ENCODE results near the gene RGS16.
A peak's percentile ranks its signal among the peaks of the same experiment; 100 is the strongest.

RGS16 gene

DNA sequence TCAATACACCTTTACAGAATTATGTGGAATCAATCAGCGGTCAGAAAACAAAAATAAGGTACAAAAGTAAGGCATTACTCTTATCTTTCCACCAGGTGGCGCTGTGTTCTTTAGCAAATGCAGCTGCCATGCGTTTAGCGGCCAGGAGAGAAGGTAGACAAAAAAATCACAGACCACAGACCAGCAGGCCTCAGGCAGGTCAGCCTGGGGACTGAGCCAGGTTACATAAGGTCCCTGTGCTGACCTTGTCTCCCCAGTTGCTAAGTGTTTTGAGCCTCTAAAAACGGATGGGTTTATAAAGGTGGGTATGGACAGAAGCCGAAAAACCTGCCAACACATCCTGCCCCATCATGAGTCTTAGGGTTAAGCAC, 2.8 kb downstream of the RGS16 start:
- H3K4me1 ChIP-seq: peaks cover 65% of the 10 kb centered on the region
- peak overlapping the region; percentile 76 for H3K4me3 ChIP-seq
- H3K9me3 ChIP-seq: no peaks in the 10 kb centered on the region
- H3K27me3 ChIP-seq: no peaks in the 10 kb centered on the region
- peak overlapping the region; percentile 94 for H3K4me2 ChIP-seq
- peaks cover 42% of the 10 kb centered on the region for H4K20me1 ChIP-seq
- peak overlapping the region; percentile 80 for H3K9ac ChIP-seq
- TF ChIP-seq Cebpa-rat (IDR thresholded peaks at IDR 0.05): no peak
- H3K36me3 ChIP-seq: peaks cover 37% of the 10 kb centered on the region
- peak overlapping the region; percentile 62 for H3K27ac ChIP-seq

- Histone ChIP-seq H3K4me1 (peaks cover 65% of the 10 kb centered on the region), H3K9me3 (no peaks in the 10 kb centered on the region), H3K27me3 (no peaks in the 10 kb centered on the region), H4K20me1 (peaks cover 42% of the 10 kb centered on the region), H3K4me2 (peak overlapping the region; percentile 94), H3K9ac (peak overlapping the region; percentile 46; the same call in 1 of the 2 replicates), H3K27ac (peak overlapping the region; percentile 57), H3K36me3 (peaks cover 37% of the 10 kb centered on the region), H3K4me3 (no peak overlapping the region; the same call in 1 of the 2 replicates)
- no peak for TF ChIP-seq Cebpa-rat (IDR thresholded peaks at IDR 0.05)
Observed at GRCh38 chr1:182600745-182601415, 3.3 kb downstream of the RGS16 start.

DNA sequence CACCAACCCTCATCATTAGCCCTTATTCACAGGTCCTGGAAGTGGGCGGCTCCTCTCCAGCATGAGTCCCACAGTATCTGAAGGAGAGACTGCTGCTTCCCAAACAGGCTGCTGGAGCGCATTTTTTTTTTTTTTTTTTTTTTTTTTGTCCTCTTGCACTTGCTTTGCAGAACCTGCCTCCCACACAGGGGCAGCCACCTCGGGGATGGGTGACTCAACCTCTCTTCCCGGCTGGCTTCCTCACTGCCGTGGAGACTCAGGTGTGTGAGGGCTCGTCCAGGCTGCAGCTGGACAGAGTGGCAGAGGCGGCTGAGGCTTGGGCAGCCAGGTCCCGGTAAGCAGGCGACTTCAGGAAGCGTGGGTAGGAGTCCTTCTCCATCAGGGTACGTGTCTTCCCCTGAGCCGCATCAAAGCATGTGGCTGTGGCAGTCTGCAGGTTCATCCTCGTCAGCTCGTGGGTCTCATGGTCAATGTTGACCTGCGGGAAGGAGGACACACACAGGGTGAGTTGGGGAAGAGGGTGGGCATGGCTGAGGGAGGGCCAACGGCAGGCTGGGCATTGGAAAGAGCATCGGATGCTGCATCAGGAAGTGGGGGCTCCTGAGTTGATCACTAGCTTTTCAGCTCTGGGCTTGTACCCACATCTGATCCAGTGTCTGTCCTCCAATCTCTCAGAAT, 4.0 kb downstream of the RGS16 start:
- peaks cover 37% of the 10 kb centered on the region for H3K36me3 ChIP-seq
- peak overlapping the region; percentile 94; the same call in 1 of the 2 replicates for H3K4me2 ChIP-seq
- no peaks in the 10 kb centered on the region for H3K27me3 ChIP-seq
- H3K4me3 ChIP-seq: no peak overlapping the region; the same call in 1 of the 2 replicates
- H3K4me1 ChIP-seq: peaks cover 65% of the 10 kb centered on the region
- H3K9me3 ChIP-seq: no peaks in the 10 kb centered on the region
- no peak overlapping the region for H3K9ac ChIP-seq
- peaks cover 42% of the 10 kb centered on the region for H4K20me1 ChIP-seq
- peak overlapping the region; percentile 57; the same call in 1 of the 2 replicates for H3K27ac ChIP-seq
- TF ChIP-seq Cebpa-rat (IDR thresholded peaks at IDR 0.05): no peak

- no peak for TF ChIP-seq Cebpa-rat (IDR thresholded peaks at IDR 0.05)
- peak overlapping the region; percentile 94 for H3K4me2 ChIP-seq
Observed at GRCh38 chr1:182599339-182599738, 4.8 kb downstream of the RGS16 start.

DNA sequence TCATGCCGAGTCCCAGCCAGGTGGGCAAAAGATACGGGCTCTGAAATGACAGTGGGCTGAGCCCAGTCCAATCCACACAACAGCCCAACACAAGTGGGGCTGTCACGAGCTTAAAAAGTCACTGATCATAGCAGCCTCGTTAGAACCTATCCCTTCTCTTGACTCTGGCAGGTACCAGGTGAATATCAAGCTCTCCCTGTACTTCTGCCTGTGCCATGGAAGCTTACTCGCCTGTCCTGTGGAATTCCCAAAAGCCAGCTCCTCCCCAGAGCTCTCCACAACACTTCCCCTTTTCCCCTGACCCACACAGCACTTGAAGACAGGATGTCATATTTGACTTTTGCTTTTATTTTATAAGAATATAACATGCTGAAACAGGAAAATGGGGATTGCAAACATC, 5.9 kb downstream of the RGS16 start:
- no peak for TF ChIP-seq Cebpa-rat (IDR thresholded peaks at IDR 0.05)
- peaks cover 37% of the 10 kb centered on the region for H3K36me3 ChIP-seq
- H3K9me3 ChIP-seq: no peaks in the 10 kb centered on the region
- H4K20me1 ChIP-seq: peaks cover 39% of the 10 kb centered on the region
- peaks cover 50% of the 10 kb centered on the region for H3K4me1 ChIP-seq
- H3K4me3 ChIP-seq: no peak overlapping the region
- no peak overlapping the region; the same call in 1 of the 2 replicates for H3K4me2 ChIP-seq
- no peak overlapping the region for H3K27ac ChIP-seq
- 0 out of 2 replicates have a peak overlapping the region, but pooled peaks have one; percentile 31 for H3K9ac ChIP-seq
- H3K27me3 ChIP-seq: no peaks in the 10 kb centered on the region

More at GRCh38 chr1:182599339-182599738, 4.8 kb downstream of the RGS16 start:
- Histone ChIP-seq H3K9ac (no peak overlapping the region), H3K9me3 (no peaks in the 10 kb centered on the region), H3K27ac (peak overlapping the region; percentile 4; the same call in 1 of the 2 replicates), H3K36me3 (peaks cover 37% of the 10 kb centered on the region), H4K20me1 (peaks cover 42% of the 10 kb centered on the region), H3K4me1 (peaks cover 58% of the 10 kb centered on the region), H3K4me3 (no peak overlapping the region), H3K27me3 (no peaks in the 10 kb centered on the region)

DNA sequence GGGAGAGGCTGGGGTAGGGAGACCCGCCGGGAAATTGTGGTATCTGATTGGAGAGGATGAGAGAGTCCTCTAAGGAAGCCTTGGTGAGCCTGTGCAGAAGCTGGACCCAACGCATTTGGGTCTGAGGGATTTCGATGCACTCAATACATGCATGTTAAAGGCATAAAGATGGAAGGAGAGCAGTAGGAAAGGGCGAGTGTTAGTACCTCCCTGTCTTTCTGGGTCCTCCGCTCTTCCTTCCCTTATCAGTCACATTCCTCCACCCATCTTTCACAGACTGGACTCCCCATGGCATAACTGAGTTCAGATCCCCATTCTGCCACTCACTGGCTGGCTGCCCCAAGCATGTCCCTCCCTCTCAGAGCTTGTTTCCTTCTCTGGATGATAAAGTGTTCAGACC, 7.3 kb downstream of the RGS16 start:
- Histone ChIP-seq H3K4me3 (no peak overlapping the region), H3K4me2 (no peak overlapping the region), H3K9ac (no peak overlapping the region), H3K9me3 (no peaks in the 10 kb centered on the region), H4K20me1 (peaks cover 32% of the 10 kb centered on the region), H3K27ac (no peak overlapping the region), H3K4me1 (peaks cover 37% of the 10 kb centered on the region), H3K36me3 (peaks cover 34% of the 10 kb centered on the region), H3K27me3 (no peaks in the 10 kb centered on the region)
- TF ChIP-seq Cebpa-rat (IDR thresholded peaks at IDR 0.05): no peak

DNA sequence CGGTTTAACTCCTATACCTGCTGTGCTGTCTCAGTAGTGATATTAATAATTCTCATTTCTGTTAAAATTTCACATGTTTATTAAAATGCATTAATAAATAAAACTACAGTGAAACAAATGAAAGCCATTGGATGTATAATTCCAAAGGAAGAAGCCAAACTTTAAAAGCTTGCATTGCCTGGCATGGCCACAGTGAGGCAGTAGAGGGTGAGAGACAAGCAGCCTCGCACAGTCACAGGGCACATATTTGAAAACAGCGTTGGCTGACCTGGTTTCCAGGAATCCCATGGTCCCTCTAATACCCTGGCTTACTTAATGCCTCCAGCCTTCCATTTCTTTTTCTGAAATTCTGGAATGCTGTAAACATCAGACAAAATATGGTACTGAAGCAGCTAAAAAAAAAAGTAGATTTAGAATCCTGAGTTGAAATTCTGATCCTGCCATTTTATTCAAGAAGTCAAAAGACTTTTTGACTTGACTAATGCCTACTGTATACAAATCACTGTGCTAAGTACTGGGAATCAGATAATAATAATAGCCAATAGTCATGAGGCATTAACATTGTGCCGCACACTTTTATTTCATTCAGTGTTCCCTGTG, 8.4 kb downstream of the RGS16 start:
- peaks cover 22% of the 10 kb centered on the region for H3K36me3 ChIP-seq
- H3K27ac ChIP-seq: no peak overlapping the region
- H3K9me3 ChIP-seq: no peaks in the 10 kb centered on the region
- peaks cover 28% of the 10 kb centered on the region for H4K20me1 ChIP-seq
- no peak overlapping the region for H3K4me2 ChIP-seq
- H3K9ac ChIP-seq: no peak overlapping the region
- peaks cover 25% of the 10 kb centered on the region for H3K4me1 ChIP-seq
- H3K4me3 ChIP-seq: no peak overlapping the region
- TF ChIP-seq Cebpa-rat (IDR thresholded peaks at IDR 0.05): no peak
- no peaks in the 10 kb centered on the region for H3K27me3 ChIP-seq

DNA sequence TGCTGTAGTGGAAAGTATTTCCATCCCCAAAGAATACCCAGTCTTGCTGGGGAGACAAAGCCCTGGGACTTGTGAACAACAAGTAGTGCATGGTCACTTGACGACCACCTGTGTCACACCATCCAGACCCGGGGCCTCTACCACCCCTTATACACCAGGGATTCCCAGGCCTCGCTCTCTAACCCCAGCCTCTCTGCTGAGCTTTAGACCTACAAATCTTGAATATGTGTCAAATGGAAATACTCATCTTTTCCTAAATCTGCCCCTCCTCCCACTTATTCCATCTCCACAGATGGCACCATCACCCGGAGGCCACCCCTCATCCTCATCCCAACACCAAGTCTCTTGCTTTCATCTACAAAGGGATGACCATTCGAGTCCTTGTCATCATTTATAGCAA, 14.3 kb downstream of the RGS16 start:
- peaks cover 18% of the 10 kb centered on the region for H3K36me3 ChIP-seq
- H3K27me3 ChIP-seq: no peaks in the 10 kb centered on the region
- peaks cover 6% of the 10 kb centered on the region for H3K9me3 ChIP-seq
- 0 out of 2 replicates have a peak overlapping the region, but pooled peaks have one; percentile 79 for H3K4me2 ChIP-seq
- no peak for TF ChIP-seq Cebpa-rat (IDR thresholded peaks at IDR 0.05)
- no peak overlapping the region for H3K4me3 ChIP-seq
- H3K4me1 ChIP-seq: peaks cover 22% of the 10 kb centered on the region
- H3K9ac ChIP-seq: no peak overlapping the region
- no peaks in the 10 kb centered on the region for H4K20me1 ChIP-seq
- peak overlapping the region; percentile 92; the same call in 1 of the 2 replicates for H3K27ac ChIP-seq

- H3K4me3 ChIP-seq: peak overlapping the region; percentile 77
- no peak for TF ChIP-seq Cebpa-rat (IDR thresholded peaks at IDR 0.05)
- H3K27me3 ChIP-seq: no peaks in the 10 kb centered on the region
- H3K36me3 ChIP-seq: peaks cover 22% of the 10 kb centered on the region
- H4K20me1 ChIP-seq: no peaks in the 10 kb centered on the region
- peak overlapping the region; percentile 92; the same call in 1 of the 2 replicates for H3K27ac ChIP-seq
- H3K9me3 ChIP-seq: peaks cover 6% of the 10 kb centered on the region
- peak overlapping the region; percentile 79 for H3K4me2 ChIP-seq
- peaks cover 26% of the 10 kb centered on the region for H3K4me1 ChIP-seq
- no peak overlapping the region for H3K9ac ChIP-seq
Observed at GRCh38 chr1:182589520-182589919, 14.7 kb downstream of the RGS16 start.
